ENCODE measurements around the gene CFAP97D2.

- TF ChIP-seq POLR2A (IDR thresholded peaks at IDR 0.05; ENCODE audit: low read depth), result no peak
- TF ChIP-seq EP300 (IDR thresholded peaks at IDR 0.05), result no peak
- TF ChIP-seq CTCF (IDR thresholded peaks at IDR 0.05), result no peak
- TF ChIP-seq POLR2AphosphoS5 (IDR thresholded peaks at IDR 0.05), result no peak
Observed at GRCh38 chr13:114199954-114200353, 20.9 kb downstream of the CFAP97D2 start.
